CD14-positive monocyte (primary cell): Measurements from ENCODE around the gene VEGFC. TPM values are rescaled to one million over a fixed set of nuclear protein-coding genes. Genes with fewer than 3 reads are reported as not detected.

ENCODE experiments used
- DNase-seq, 3 donors: peaks; one replicate each; pipeline ENCODE4 v3.0.0-alpha.2; 2011 to 2022
- H2AFZ ChIP-seq: 2 replicates; pipeline ENCODE4 v1.6.0; 2012; ENCODE audit warnings: mild to moderate bottlenecking, low read depth, low read length, inconsistent platforms; ENCODE audit not compliant: insufficient read depth, poor library complexity, severe bottlenecking
- H3K27ac ChIP-seq, 2 donors: 1 replicate in 1 of 2; 2 replicates in 1 of 2; pipeline ENCODE4 v1.5.1; 2012 to 2013; ENCODE audit warnings: low read length in 2 of 2, control low read depth in 1 of 2, inconsistent platforms in 1 of 2, low read depth in 1 of 2, mild to moderate bottlenecking in 1 of 2
- H3K27me3 ChIP-seq, 2 donors: one replicate each; pipeline versions ENCODE4 v1.6.0 to v1.6.1; 2011 to 2013; ENCODE audit warnings: low read length in 2 of 2; ENCODE audit not compliant: control insufficient read depth in 2 of 2, insufficient read depth in 2 of 2
- H3K36me3 ChIP-seq, 2 donors: replicated peaks in 1 of 2; 1 replicate in 1 of 2; 2 replicates in 1 of 2; pipeline versions ENCODE4 v1.5.1 to v1.6.1; 2012 to 2013; ENCODE audit warnings: low read length in 2 of 2, control low read depth in 1 of 2, inconsistent platforms in 1 of 2, mild to moderate bottlenecking in 1 of 2; ENCODE audit not compliant: insufficient read depth in 2 of 2, control insufficient read depth in 1 of 2
- H3K4me1 ChIP-seq, 2 donors: 1 replicate in 1 of 2; 2 replicates in 1 of 2; pipeline versions ENCODE4 v1.5.1 to v1.6.1; 2012 to 2013; ENCODE audit warnings: low read length in 2 of 2, control low read depth in 1 of 2, inconsistent platforms in 1 of 2, mild to moderate bottlenecking in 1 of 2, moderate library complexity in 1 of 2; ENCODE audit not compliant: insufficient read depth in 2 of 2, control insufficient read depth in 1 of 2
- H3K4me2 ChIP-seq: replicated peaks from 2 replicates; pipeline ENCODE3; 2012; ENCODE audit warnings: low read length, moderate library complexity, mild to moderate bottlenecking; ENCODE audit not compliant: poor library complexity, severe bottlenecking; ENCODE audit errors: extremely low read depth
- H3K4me3 ChIP-seq, 3 experiments: fragments of 200-600 bp in 1 of 3; sonication (generic) in 1 of 3; replicated peaks in 1 of 3; 1 replicate in 2 of 3; 2 replicates in 1 of 3; pipeline ENCODE4 v1.5.1; 2011 to 2013; ENCODE audit warnings: low read length in 3 of 3, mild to moderate bottlenecking in 3 of 3, control low read depth in 2 of 3, low read depth in 2 of 3, inconsistent platforms in 1 of 3, moderate library complexity in 1 of 3
- H3K79me2 ChIP-seq: 2 replicates; pipeline ENCODE4 v1.6.0; 2012; ENCODE audit warnings: mild to moderate bottlenecking, control low read depth, inconsistent platforms, low read length, moderate library complexity; ENCODE audit not compliant: insufficient read depth
- H3K9ac ChIP-seq: 2 replicates; pipeline ENCODE4 v1.6.0; 2017; ENCODE audit warnings: low read length, mild to moderate bottlenecking; ENCODE audit not compliant: insufficient read depth, poor library complexity, severe bottlenecking
- H3K9me3 ChIP-seq, 2 donors: replicated peaks in 1 of 2; 1 replicate in 1 of 2; 2 replicates in 1 of 2; pipeline versions ENCODE4 v1.5.1 to v1.6.1; 2012 to 2013; ENCODE audit warnings: low read length in 2 of 2, control low read depth in 1 of 2; ENCODE audit not compliant: control insufficient read depth in 1 of 2, insufficient read depth in 1 of 2
- H4K20me1 ChIP-seq: 2 replicates; pipeline ENCODE4 v1.6.0; 2012; ENCODE audit warnings: mild to moderate bottlenecking, low read length, control low read depth, moderate library complexity; ENCODE audit not compliant: insufficient read depth
- H3K27ac Mint-ChIP-seq, 7 donors: one replicate each; pipeline ENCODE4 v1.8.0; 2020; ENCODE audit warnings: mild to moderate bottlenecking in 7 of 7, mixed read lengths in 7 of 7, moderate library complexity in 6 of 7, inconsistent platforms in 2 of 7
- H3K27me3 Mint-ChIP-seq, 3 donors: one replicate each; pipeline ENCODE4 v1.8.0; 2021 to 2022; ENCODE audit warnings: low read depth in 3 of 3, mild to moderate bottlenecking in 3 of 3, mixed read lengths in 3 of 3, moderate library complexity in 3 of 3, inconsistent platforms in 1 of 3
- H3K36me3 Mint-ChIP-seq, 2 donors: one replicate each; pipeline ENCODE4 v1.8.0; 2020; ENCODE audit warnings: mixed read lengths in 2 of 2, inconsistent platforms in 1 of 2, mild to moderate bottlenecking in 1 of 2
- H3K4me1 Mint-ChIP-seq: one replicate; pipeline ENCODE4 v1.8.0; 2020; ENCODE audit warnings: mild to moderate bottlenecking, mixed read lengths
- H3K4me3 Mint-ChIP-seq, 2 donors: one replicate each; pipeline ENCODE4 v1.8.0; 2020; ENCODE audit warnings: mild to moderate bottlenecking in 2 of 2, mixed read lengths in 2 of 2, moderate library complexity in 1 of 2
- H3K9me3 Mint-ChIP-seq, 7 donors: one replicate each; pipeline ENCODE4 v1.8.0; 2020 to 2022; ENCODE audit warnings: mixed read lengths in 7 of 7, mild to moderate bottlenecking in 6 of 7, moderate library complexity in 6 of 7, inconsistent platforms in 2 of 7
- CTCF ChIP-seq: fragments of 200-600 bp; IDR thresholded peaks from one replicate; pipeline ENCODE4 v1.8.0; 2022; ENCODE audit warnings: antibody characterized with exemption, mild to moderate bottlenecking
- WGBS: methylation state at CpG from one replicate; pipeline ENCODE4 v1.1.5; 2013; ENCODE audit warnings: missing lambda C conversion rate; ENCODE audit not compliant: insufficient coverage; 5-methylcytosine and 5-hydroxymethylcytosine counted together
- intact Hi-C, 2 donors: fragments of 100-400 bp; cut with micrococcal nuclease; formaldehyde crosslinking; loops; one replicate each; pipeline versions ENCODE4 v1.15.0 to v1.15.1; 2023
- polyA plus RNA-seq, 3 donors: library from polyadenylated mRNA; depleted of rRNA in 1 of 3; unstranded in 2 of 3; stranded (reverse) in 1 of 3; fragments of 300-500 nt in 2 of 3; fragments of >200 nt in 1 of 3; fragmentation: Illumina TruSeq in 2 of 3; gene quantifications; 1 replicate in 2 of 3; 2 replicates in 1 of 3; pipeline ENCODE4 v1.2.3, GENCODE V29; 2012 to 2021

The VEGFC gene
- polyA plus RNA-seq, 3 donors = not detected

GRCh38 chr4:176660561-176660960, 132.2 kb downstream of the VEGFC start:
- H3K27me3 ChIP-seq = no peaks in the 10 kb centered on the region
- H3K27ac Mint-ChIP-seq = no peak overlapping the region
- intact Hi-C loops = no loop called here
- peaks cover 4 to 8% (median 5%) of the 10 kb centered on the region in 7 donors for H3K9me3 Mint-ChIP-seq
- H3K4me2 ChIP-seq = no peak overlapping the region
- peaks cover 0 to 4% of the 10 kb centered on the region in 2 donors for H3K9me3 ChIP-seq
- H3K4me3 ChIP-seq = no peak overlapping the region
- no peak overlapping the region for H3K9ac ChIP-seq
- no peak for DNase-seq
- WGBS = 88% methylated on average over 4 of the region's 5 CpGs
- TF ChIP-seq CTCF = no peak
- no peaks in the 10 kb centered on the region for H3K36me3 ChIP-seq
- H4K20me1 ChIP-seq = no peaks in the 10 kb centered on the region
- H3K27ac ChIP-seq = no peak overlapping the region
- no peak overlapping the region for H3K4me3 Mint-ChIP-seq
- no peaks in the 10 kb centered on the region for H3K36me3 Mint-ChIP-seq
- no peaks in the 10 kb centered on the region for H3K4me1 Mint-ChIP-seq
- no peak overlapping the region for H2AFZ ChIP-seq
- no peaks in the 10 kb centered on the region for H3K27me3 Mint-ChIP-seq
- H3K79me2 ChIP-seq = no peaks in the 10 kb centered on the region
- no peaks in the 10 kb centered on the region for H3K4me1 ChIP-seq

- WGBS = 79% methylated on average over 2 of the region's 3 CpGs
Measured at GRCh38 chr4:176656108-176656507, 136.6 kb downstream of the VEGFC start.

More at GRCh38 chr4:176656108-176656507, 136.6 kb downstream of the VEGFC start:
- Histone ChIP-seq H3K9ac (no peak overlapping the region), H4K20me1 (no peaks in the 10 kb centered on the region), H3K27ac (no peak overlapping the region), H3K79me2 (no peaks in the 10 kb centered on the region), H3K9me3 (no peaks in the 10 kb centered on the region), H3K36me3 (no peaks in the 10 kb centered on the region), H3K4me2 (no peak overlapping the region), H3K27me3 (no peaks in the 10 kb centered on the region), H2AFZ (no peak overlapping the region), H3K4me3 (no peak overlapping the region), H3K4me1 (no peaks in the 10 kb centered on the region)
- H3K4me1 Mint-ChIP-seq = no peaks in the 10 kb centered on the region
- DNase-seq = no peak
- no peak overlapping the region for H3K4me3 Mint-ChIP-seq
- intact Hi-C loops = no loop called here
- no peak overlapping the region for H3K27ac Mint-ChIP-seq
- no peak for TF ChIP-seq CTCF
- H3K9me3 Mint-ChIP-seq = peaks cover 1 to 6% (median 4%) of the 10 kb centered on the region in 7 donors
- no peaks in the 10 kb centered on the region for H3K36me3 Mint-ChIP-seq
- H3K27me3 Mint-ChIP-seq = no peaks in the 10 kb centered on the region
